HG02588 (cell line): ENCODE data around the gene CXADR.
"Not testable (repeated sequence)": the region's sequence is repeated elsewhere in the genome, so short reads cannot be mapped to it uniquely, and the experiment has no call there.

Source experiments
- ATAC-seq: cut with Tn5 transposase; IDR thresholded peaks from one replicate; pipeline ENCODE4 v1.9.1; 2021; ENCODE audit warnings: mild to moderate bottlenecking, moderate library complexity; ENCODE audit not compliant: unreplicated experiment

The CXADR gene

GRCh38 chr21:17512253-17513213 is at the start of gene CXADR:
TSS of gene CXADR (plus strand) at chr21:17513043. CDS start at chr21:17513130, 87 bp downstream.
- peak; percentile 90 for ATAC-seq

- no peak for ATAC-seq
These were observed 46.7 kb upstream of the CXADR start for GRCh38 chr21:17466166-17466565.

GRCh38 chr21:17467392-17467791 is 45.5 kb upstream of the CXADR start:
- no peak for ATAC-seq

GRCh38 chr21:17467829-17468228 is 45.0 kb upstream of the CXADR start:
- ATAC-seq: no peak

- no peak for ATAC-seq
These were observed 44.1 kb upstream of the CXADR start for GRCh38 chr21:17468698-17469097.

- no peak for ATAC-seq
These were observed 43.1 kb upstream of the CXADR start for GRCh38 chr21:17469727-17470126.

GRCh38 chr21:17472182-17472581 is 40.7 kb upstream of the CXADR start:
- ATAC-seq: no peak

GRCh38 chr21:17472592-17473271 is 40.1 kb upstream of the CXADR start:
- no peak for ATAC-seq

GRCh38 chr21:17476006-17476405 is 36.8 kb upstream of the CXADR start:
- no peak for ATAC-seq

GRCh38 chr21:17478156-17478555 is 34.7 kb upstream of the CXADR start:
- ATAC-seq: not testable (repeated sequence)

- ATAC-seq: no peak
These were observed 33.2 kb upstream of the CXADR start for GRCh38 chr21:17479606-17480005.

GRCh38 chr21:17482928-17483327 is 29.9 kb upstream of the CXADR start:
- ATAC-seq: no peak

- ATAC-seq: peak; percentile 53
These were observed 24.2 kb upstream of the CXADR start for GRCh38 chr21:17488620-17489019.

- not testable (repeated sequence) for ATAC-seq
These were observed 23.3 kb upstream of the CXADR start for GRCh38 chr21:17489565-17489964.

- no peak for ATAC-seq
These were observed 21.0 kb upstream of the CXADR start for GRCh38 chr21:17491716-17492414.

GRCh38 chr21:17492415-17493168 is 20.3 kb upstream of the CXADR start:
- ATAC-seq: no peak

- no peak for ATAC-seq
These were observed 18.8 kb upstream of the CXADR start for GRCh38 chr21:17494051-17494450.

- ATAC-seq: no peak
These were observed 17.2 kb upstream of the CXADR start for GRCh38 chr21:17495680-17496079.

GRCh38 chr21:17497316-17497715 is 15.5 kb upstream of the CXADR start:
- ATAC-seq: no peak

- ATAC-seq: no peak
These were observed 14.3 kb upstream of the CXADR start for GRCh38 chr21:17498586-17498985.
